GM12872 (cell line): ENCODE results near the gene NDP.

Experiments used
- CTCF ChIP-seq: IDR thresholded peaks from 3 replicates; pipeline ENCODE4 v1.5.1; 2011; ENCODE audit warnings: low read depth, mild to moderate bottlenecking, low read length, moderate library complexity; ENCODE audit not compliant: insufficient read depth

NDP gene

GRCh38 chrX:43970528-43970927 lies 2.7 kb downstream of the NDP start:
- TF ChIP-seq CTCF: no peak

GRCh38 chrX:43969504-43970501 lies 3.4 kb downstream of the NDP start:
- no peak for TF ChIP-seq CTCF

- TF ChIP-seq CTCF: no peak
Observed at GRCh38 chrX:43968359-43968781, 4.8 kb downstream of the NDP start.

- TF ChIP-seq CTCF: no peak
Observed at GRCh38 chrX:43964936-43965335, 8.3 kb downstream of the NDP start.

- no peak for TF ChIP-seq CTCF
Observed at GRCh38 chrX:43963726-43964125, 9.5 kb downstream of the NDP start.

GRCh38 chrX:43962636-43963035 lies 10.6 kb downstream of the NDP start:
- TF ChIP-seq CTCF: no peak

- no peak for TF ChIP-seq CTCF
Observed at GRCh38 chrX:43961699-43962098, 11.5 kb downstream of the NDP start.
